Superior temporal gyrus (tissue), 1 donor: ENCODE measurements around the gene DUSP3.

ENCODE experiments used
- DNase-seq: peaks from one replicate; pipeline ENCODE4 v3.0.0-alpha.2; 2016; ENCODE audit errors: extremely low spot score

Gene DUSP3

DNA sequence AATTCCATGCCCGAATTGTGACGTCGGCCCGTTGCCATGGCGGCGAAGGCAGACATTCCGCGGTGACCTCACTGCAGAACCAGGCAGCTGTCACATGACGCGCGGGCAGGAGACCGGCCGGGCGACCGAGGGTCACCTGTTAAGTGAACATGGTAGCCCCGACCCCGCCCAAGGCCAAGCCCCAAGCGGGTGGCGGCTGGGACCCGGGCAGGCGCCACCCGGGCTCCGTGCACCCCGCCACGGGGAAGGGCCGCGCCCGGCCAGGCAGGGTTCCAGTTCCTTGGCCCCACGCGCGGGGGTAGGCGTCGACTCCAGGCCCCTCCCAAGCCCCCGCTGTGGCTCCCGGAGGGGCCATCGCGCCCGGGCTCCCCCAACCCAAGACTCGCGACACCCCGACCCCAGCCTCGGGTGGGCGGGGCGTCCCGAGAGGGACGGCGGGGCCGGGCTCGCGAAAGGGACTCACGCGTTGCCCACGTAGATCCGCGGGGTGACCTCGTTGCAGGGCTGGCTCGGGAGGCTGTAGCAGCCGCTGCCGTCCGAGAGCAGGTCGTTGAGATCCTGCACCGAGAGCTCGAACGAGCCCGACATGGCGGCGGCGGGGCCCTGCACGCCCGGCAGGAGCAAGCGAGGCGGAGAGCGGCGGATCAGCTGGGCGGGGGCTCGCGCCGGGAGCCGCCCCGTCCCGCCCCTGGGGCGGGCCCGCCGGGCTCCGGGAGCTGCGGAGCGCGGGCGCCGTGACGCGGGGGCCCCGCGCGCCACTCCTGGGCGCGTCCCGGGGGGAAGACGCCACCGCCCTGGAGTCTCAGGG is at the start of gene DUSP3:
Gene DUSP3 (minus strand): TSS at position 641 of the 808 bp plus-strand sequence. CDS start 53 bp downstream, at position 588.
- DNase-seq = peak; percentile 84

DNA sequence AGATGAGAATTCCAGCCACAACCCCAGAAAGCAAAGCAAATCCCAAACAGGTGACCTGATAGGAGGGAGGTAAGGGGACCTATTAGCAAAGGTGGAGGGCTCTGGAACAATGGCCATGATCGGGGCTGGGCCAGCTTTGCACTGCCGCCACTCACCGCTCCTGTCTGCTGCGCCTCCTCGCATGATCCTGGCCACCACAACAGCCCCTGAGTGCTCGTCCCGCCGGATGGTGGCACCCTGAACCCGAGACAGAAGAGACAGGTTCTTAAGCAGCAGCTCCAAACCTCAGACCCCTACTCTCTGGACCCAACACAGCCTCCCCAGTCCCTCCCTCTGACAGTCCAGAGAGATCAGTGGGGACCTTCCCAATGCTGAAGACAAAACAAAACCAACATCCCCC is 48.8 kb upstream of the DUSP3 start:
- DNase-seq = no peak

DNA sequence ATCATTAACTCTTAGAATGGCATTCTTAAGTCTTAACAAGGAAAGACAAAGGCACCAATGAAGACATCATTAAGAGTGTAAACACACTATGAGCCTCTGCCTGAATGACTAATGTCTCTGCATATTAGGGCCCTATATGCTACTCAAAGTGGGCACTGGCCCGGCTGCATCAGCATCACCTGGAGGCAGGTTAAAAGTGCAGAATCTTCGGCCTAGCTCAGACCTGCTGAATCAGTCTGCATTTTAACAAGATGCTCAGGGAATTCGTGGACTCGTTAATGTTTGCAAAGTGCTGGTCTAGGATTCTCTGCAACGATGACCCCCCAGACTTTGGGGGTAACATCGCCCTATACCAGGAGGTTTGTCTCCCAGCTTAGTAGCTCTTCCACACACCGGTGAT is 47.4 kb upstream of the DUSP3 start:
- DNase-seq = no peak

DNA sequence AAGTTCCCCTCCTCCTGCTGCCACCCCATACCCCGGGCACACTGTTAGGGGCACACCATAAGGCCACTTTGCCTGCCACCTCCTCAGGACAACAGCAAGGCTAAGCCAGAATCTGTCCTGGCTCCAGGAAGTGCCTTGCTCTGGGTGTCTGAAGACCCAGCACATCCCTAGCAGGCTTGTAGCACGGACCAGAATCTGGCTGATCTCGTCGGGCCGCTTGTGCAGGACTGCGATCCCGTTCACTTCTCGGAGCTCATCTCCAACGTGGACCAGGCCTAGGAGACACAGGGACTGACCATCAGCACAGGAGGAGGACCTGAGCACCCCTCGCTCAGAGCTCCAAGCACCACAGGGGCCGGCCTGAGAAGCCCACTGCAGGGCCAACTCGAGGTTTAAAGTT is 46.8 kb upstream of the DUSP3 start:
- DNase-seq = no peak

DNA sequence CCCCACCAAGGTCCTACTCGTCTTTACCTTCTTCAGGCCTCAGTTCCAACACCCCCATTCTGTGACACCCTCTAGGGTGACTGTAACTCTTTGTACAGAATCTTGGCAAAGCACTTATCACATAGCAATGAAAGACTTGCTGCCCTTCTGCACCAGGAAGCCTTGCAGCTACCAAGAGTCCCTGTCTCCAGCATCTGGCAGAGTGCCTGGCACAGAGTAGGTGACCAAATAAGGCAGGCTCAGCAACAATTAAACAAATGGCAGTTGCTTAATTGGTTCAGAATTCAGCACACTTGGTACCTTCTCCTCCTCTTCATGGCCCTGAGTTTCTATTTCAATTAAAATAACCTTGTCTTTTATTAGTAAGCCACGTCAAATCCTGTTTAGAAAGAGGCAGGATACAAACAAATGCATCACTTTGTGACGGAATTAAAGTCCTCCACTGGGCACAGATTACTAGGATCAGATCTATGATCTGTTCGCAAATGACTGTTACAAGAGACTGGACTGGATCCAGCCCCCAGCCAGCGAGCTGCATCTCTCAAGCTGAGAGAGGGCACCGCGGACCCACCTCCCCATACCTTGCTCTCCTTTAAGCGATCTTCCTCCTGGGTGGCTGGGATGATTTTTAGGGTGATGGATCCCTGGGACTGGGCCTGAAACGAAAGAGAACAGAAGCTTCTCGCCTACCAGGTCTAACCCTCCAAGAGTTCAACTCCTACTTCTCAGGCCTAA is 44.7 kb upstream of the DUSP3 start:
- no peak for DNase-seq

GRCh38 chr17:43822570-43823190 is 43.9 kb upstream of the DUSP3 start:
- no peak for DNase-seq

DNA sequence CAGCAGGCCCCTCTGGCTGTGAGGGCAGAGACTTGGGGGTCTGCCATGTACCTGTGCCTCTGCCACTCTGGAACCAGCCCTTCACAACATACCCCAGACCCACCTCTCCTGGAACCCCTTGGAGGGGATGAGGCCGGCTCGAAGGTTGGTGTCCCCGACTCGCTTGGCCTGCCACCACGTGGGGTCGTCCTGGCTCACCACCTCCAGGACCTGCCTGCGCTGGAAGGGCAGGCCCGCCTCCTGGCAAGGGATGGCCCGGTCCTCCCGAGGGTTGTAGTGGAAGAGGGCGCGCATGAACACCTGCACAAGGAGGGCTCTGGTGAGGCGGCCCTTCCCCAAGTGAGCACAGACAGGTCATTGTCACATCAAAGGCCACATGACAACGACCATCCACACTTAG is 42.0 kb upstream of the DUSP3 start:
- no peak for DNase-seq

GRCh38 chr17:43818966-43819365 is 40.2 kb upstream of the DUSP3 start:
- no peak for DNase-seq

GRCh38 chr17:43817826-43818225 is 39.0 kb upstream of the DUSP3 start:
- DNase-seq = no peak

- no peak for DNase-seq
These were observed 37.9 kb upstream of the DUSP3 start for GRCh38 chr17:43816336-43817320.

DNA sequence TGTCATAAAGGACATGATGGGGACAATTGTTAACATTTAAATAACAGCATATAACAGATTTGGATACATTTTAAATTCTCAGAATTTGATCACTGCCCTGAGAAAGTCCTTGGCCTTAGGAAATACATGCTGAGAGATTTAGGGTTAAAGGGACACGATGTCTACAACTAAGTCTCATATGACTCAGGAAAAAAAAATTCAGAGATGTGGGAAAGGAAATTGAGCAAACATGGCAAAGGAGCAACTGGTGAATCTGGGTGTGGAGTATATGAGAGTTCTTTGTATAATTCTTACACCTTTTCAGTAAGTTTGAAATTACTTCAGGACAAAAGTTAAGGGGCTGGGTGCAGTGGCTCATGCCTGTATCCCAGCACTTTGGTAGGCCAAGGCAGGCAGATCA is 35.9 kb upstream of the DUSP3 start:
- no peak for DNase-seq

GRCh38 chr17:43814026-43814425 is 35.2 kb upstream of the DUSP3 start:
- no peak for DNase-seq

DNA sequence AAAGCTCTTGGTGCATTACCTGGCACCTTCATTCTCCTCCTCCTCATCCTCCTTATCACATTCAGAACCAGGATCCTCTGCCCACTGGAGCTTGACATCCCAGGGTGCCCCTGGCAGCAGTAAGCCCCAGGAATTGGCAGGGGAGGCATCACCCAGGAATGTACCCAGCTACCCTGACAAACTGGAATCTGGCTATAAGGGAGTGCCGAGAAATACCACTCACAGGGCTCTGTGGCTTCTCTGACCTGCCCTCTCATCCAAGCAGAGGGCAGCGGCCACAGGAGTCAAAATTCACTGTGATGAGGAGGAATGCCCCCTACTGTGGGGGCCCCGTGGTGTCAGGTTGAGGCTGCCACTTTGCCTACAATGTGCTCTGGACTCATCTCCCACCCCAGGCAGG is 34.6 kb upstream of the DUSP3 start:
- DNase-seq = no peak

DNA sequence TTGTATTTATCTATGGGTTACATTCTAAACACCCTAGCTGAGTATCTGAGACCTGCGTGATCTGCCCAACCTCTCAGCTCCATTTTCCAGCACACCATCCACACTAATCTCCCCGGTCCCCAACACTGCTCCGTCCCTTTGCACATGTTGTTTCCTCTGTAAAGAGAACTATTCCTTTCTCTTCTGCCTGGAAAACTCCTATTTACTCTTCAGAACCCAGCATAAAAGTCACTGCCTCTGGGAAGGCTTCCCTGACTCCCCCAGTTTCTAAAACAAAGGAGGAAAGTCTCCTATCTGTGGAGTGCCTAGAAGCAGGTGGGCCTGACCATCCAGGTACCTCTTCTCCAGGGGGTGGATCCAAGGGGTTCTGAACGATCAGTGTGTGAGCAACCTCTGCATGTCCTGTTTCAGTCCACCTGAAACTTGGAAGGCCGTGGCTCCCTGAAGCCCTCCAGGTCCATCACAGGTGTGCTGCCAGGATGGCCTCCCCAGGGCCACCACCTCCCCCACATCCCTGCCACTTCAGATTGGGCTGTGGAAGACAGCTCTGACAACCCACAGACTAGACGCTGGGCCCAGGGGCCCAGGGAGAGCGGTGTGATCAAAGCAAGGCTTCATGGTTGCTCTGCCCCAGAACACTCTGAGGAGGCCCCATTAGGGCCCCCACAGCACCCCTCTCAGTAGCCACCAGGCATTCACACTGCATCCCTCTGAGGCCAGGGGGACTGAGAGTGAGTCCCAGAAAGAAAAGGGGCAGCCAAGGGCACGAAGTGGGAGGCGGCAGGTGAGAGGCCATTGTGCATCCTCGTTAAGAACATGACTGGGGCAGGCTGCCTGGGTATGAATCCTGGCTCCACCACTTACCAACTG is 33.9 kb upstream of the DUSP3 start:
- no peak for DNase-seq

GRCh38 chr17:43810823-43811222 is 32.0 kb upstream of the DUSP3 start:
- DNase-seq = no peak

DNA sequence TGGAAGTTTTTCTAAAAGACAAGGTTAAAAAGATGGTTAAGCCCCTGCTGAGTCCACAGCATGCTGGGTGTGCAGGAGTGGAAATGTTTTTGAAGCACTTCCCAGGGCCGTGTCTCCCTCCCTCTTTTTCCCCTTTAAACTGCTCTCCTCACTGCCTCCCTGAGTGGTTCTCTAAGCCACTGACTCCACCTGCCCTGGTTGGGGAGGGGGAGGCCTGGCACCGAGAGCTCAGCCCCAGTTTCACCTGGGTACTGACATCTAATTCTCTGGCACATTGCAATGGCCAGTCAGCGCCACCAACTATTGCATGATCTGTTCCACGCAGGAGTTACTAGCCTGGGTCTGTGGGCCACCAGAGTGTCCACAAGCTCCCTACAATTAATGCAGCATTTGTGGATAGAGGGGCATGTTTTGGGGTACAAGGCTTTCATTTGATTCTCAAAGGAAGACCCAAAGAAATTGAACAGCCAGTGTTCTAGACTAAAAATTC is 31.5 kb upstream of the DUSP3 start:
- no peak for DNase-seq

DNA sequence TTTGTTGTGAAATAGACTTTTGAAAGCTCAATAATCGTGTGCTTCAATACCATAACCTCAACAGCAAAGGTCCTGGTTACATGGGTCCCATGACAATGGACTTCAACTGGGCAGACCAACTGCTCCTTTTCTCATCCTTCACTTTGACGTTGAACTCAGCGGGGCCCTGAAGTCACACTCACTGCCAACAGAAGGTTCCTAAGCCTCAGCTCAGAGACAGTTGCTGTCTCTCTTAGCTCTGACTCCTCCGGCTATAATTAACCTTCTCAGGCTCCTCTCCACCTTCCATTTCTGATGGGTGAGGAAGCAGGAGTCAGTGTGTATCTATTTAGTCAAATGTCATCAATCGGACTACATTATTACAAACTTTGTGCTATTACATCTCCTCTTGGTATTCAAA is 30.3 kb upstream of the DUSP3 start:
- DNase-seq = no peak

DNA sequence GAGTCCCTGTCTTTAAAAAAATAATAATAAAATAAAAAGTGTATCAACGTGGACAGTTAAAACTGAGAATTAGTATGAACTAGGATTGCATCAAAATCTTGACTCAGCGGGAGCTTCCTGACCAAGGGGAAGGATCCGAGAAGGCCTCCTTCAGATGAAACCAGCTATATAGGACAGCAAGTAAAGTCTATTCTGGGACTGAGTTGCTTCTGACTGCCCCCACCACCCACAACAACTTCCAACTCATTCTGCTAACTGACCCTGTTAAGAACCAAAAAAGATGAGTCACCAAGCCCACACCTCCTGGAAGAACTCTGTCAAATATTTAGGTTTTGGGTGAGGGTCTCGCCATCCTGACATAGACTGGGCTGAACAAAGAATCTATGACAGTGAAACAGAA is 29.3 kb upstream of the DUSP3 start:
- DNase-seq = no peak

DNA sequence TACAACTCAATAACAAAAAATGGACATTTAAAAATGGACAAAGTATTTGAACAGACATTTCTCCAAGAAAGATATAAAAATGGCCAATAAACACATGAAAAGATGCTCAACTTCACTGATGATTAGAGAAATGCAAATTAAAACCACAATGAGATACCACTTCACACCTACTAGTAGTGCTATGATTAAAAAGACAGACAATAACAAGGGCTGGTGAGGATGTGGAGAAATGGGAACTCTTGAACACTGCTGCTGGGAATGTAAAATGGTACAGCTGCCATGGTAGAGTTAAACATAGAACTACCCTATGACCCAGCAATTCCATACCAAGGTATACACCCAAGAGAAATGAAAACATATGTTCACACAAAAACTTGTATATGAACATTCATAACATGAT is 26.3 kb upstream of the DUSP3 start:
- no peak for DNase-seq

DNA sequence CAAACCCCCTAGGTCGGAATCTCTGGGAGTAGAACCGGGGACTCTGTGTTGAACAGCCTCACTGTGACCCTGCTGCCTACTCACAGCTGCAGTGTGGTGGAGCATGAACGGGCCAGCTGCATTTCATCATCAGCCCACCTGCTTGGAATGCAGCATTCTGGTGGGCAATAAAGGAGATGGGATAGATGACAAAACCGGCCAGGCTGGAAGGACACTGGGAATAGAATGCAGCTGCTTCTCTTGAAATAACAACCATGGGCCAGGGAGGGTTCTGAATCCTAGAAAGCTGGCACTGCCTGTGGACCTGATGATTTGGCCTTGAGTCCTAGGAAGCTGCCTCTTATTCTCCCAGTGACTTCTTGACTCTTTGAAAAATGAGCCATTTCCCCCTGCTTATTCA is 25.0 kb upstream of the DUSP3 start:
- DNase-seq = no peak
